Lower lobe of right lung (tissue), 2 donors: ENCODE results near the gene VWA8. TPM values are rescaled to one million over a fixed set of nuclear protein-coding genes. Genes with fewer than 3 reads are reported as not detected.

ENCODE experiments used
- ATAC-seq, 2 donors: fragments of 200-7000 bp; cut with Tn5 transposase; one replicate each; pipeline ENCODE4 v1.9.1; 2020 to 2022; ENCODE audit warnings: mild to moderate bottlenecking in 2 of 2, moderate library complexity in 2 of 2
- DNase-seq: peaks from one replicate; pipeline ENCODE4 v3.0.0-alpha.2; 2020
- H3K27ac ChIP-seq: fragments of 200-600 bp; one replicate; pipeline ENCODE4 v1.8.0; 2022
- H3K27me3 ChIP-seq: fragments of 200-600 bp; one replicate; pipeline ENCODE4 v1.8.0; 2022; ENCODE audit warnings: low read depth
- H3K36me3 ChIP-seq: fragments of 200-600 bp; one replicate; pipeline ENCODE4 v1.8.0; 2022; ENCODE audit warnings: mild to moderate bottlenecking
- H3K4me1 ChIP-seq: fragments of 200-600 bp; one replicate; pipeline ENCODE4 v1.8.0; 2022
- H3K4me3 ChIP-seq: fragments of 200-600 bp; one replicate; pipeline ENCODE4 v1.8.0; 2022; ENCODE audit warnings: mild to moderate bottlenecking
- H3K9me3 ChIP-seq: fragments of 200-600 bp; one replicate; pipeline ENCODE4 v1.8.0; 2022
- intact Hi-C: fragments of 100-400 bp; cut with DNase I; formaldehyde crosslinking; loops from one replicate; pipeline ENCODE4 v1.11.0; 2022
- total RNA-seq: library from RNA; stranded (reverse); fragmentation: NEBNext Ultra II Directional; extraction: Animal tissue kit (Norgen Biotek cat#: 25700); gene quantifications from one replicate; pipeline ENCODE4 v1.2.1, GENCODE V29; 2021
- TF ChIP-seq, protein P1 (sequence below): fragments of 200-600 bp; IDR thresholded peaks from one replicate; pipeline ENCODE4 v1.8.0; 2022; ENCODE audit warnings: antibody characterized with exemption, mild to moderate bottlenecking
- donor health status: DM: no; HTN: yes; CAD: no; lungs with severe emphysema.

The VWA8 gene
- total RNA-seq, 1 donor from 2014 or later, result 18.2 TPM

DNA sequence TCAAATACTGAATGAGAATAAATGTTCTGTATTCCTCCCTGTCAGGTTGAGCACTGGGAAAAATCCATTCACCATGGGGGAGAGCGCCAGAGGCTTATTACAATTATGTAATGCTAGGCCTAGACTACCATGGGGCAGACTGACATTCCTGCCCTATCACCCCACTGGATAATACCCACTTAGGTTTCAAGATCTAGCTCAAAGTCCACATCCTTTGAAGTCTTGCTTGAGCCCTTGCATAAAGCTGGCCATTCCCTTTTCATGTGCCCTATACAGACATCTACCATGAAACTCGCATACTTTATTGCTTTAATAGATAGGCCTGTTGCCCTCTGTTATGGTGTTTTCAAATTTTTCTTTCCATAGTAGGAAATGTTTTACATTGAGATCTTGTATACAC is 354.3 kb downstream of the VWA8 start:
- DNase-seq (no peak), ATAC-seq (no peak)
- peaks cover 11% of the 10 kb centered on the region for H3K4me1 ChIP-seq
- no peak overlapping the region for H3K4me3 ChIP-seq
- H3K27me3 ChIP-seq, result no peaks in the 10 kb centered on the region
- H3K36me3 ChIP-seq, result no peaks in the 10 kb centered on the region
- H3K27ac ChIP-seq, result no peak overlapping the region
- TF ChIP-seq, protein P1, sequence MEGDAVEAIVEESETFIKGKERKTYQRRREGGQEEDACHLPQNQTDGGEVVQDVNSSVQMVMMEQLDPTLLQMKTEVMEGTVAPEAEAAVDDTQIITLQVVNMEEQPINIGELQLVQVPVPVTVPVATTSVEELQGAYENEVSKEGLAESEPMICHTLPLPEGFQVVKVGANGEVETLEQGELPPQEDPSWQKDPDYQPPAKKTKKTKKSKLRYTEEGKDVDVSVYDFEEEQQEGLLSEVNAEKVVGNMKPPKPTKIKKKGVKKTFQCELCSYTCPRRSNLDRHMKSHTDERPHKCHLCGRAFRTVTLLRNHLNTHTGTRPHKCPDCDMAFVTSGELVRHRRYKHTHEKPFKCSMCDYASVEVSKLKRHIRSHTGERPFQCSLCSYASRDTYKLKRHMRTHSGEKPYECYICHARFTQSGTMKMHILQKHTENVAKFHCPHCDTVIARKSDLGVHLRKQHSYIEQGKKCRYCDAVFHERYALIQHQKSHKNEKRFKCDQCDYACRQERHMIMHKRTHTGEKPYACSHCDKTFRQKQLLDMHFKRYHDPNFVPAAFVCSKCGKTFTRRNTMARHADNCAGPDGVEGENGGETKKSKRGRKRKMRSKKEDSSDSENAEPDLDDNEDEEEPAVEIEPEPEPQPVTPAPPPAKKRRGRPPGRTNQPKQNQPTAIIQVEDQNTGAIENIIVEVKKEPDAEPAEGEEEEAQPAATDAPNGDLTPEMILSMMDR, result no peak
- no peaks in the 10 kb centered on the region for H3K9me3 ChIP-seq
- intact Hi-C loops, result no loop called here

DNA sequence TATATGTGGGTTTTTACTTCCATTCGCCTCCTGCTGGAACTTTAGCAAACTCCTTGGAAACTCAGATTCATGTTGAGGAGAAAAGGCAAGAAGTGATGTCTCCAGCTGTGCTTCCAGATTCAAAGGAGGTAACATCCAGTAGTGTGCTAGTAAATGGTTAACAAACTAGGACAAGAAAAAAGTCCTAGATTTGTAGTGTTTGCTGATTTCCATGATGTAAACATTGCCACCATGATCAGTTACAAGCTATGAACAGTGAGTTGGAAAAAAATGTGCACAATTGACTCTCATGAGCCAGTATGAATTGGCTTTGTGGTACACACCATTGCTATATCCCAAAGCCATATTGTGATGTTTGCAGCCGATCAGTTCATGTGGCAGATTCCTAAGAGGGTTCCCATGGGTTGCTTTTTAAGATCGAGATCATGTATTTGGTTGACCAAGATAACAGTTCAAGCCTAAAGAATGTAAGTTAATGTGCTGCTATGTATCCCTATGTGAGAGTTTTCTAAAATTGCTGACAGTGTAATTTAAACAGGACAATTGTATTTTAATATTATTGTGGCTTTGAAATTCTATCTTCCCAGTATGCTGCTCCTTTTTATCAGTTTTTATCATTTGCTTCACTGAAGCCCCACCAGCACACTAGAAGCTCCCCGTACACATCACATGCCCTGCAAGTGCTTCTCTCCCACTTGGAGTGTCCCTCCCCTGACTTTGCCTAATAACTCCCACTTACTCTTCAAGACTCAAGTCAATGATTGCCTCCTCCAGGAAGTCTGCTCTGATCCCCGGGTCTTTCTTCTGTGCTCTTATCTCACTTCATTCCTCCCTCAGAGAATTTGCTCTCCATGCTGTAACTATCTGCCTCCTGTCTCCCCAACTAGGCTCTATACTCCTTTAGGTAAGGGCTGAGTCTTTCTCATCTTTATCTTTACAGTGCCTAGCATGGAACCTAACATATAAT is 355.3 kb downstream of the VWA8 start:
- ATAC-seq (no peak), DNase-seq (no peak)
- TF ChIP-seq, protein P1, result no peak
- Histone ChIP-seq H3K36me3 (no peaks in the 10 kb centered on the region), H3K4me3 (no peak overlapping the region), H3K9me3 (no peaks in the 10 kb centered on the region), H3K4me1 (peaks cover under 1% of the 10 kb centered on the region), H3K27me3 (no peaks in the 10 kb centered on the region), H3K27ac (no peak overlapping the region)
- intact Hi-C loops, result no loop called here

DNA sequence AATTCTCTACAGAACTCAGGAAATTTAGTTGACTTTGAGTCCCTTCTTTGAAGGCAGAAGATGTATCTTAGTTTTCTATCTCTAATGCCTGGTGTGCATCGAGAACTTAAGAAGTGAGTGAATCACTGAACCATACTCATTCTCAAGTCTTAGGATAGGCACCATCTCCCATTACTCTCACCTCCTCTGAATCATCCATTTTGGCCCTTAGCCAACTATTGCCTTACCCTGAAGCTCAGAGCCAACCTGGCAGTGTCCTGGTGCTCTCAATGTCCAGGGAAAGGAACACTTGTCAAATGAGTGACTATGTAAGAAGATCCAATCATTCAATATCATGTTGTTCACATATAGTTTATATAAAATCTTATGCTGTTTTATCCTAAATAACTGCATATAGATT is 357.0 kb downstream of the VWA8 start:
- Histone ChIP-seq H3K4me1 (no peaks in the 10 kb centered on the region), H3K36me3 (no peaks in the 10 kb centered on the region), H3K4me3 (no peak overlapping the region), H3K27me3 (no peaks in the 10 kb centered on the region), H3K9me3 (no peaks in the 10 kb centered on the region), H3K27ac (no peak overlapping the region)
- intact Hi-C loops, result no loop called here
- ATAC-seq, result no peak
- no peak for DNase-seq
- TF ChIP-seq, protein P1, result no peak

DNA sequence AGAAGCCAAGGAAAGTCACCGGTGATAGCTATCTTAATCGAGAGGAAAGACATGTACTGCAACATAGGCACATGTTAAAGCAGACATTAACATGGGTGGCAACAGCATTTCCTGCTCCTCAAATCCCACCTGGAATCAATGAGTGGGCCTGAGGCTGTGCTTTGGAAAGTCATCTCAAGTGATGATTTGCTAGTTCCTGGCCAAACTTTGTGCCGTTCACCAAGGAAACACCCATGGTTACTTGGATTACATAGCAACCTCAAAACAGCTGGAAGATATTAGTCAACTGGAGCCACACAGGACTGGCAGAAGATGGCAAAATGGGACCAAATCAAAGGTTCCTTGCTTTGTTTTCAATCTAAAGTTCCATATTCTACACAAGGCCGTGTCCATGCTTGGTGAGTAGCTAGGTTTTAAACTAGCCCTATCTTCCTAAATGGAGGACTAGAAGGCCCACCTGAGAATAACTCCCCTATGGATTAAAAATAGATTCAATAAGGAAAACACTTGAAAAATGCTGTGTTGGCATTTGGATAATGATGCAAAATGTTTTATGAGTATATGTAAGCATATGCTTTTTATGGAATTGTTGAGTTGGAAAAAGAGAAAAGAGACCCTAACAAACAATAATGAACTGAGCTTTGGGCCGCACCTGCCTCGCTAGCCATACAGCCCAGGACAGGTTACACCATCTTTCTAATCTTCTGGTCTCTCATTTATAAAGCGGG is 359.0 kb downstream of the VWA8 start:
- Histone ChIP-seq H3K4me3 (no peak overlapping the region), H3K36me3 (no peaks in the 10 kb centered on the region), H3K9me3 (no peaks in the 10 kb centered on the region), H3K4me1 (peaks cover 3% of the 10 kb centered on the region), H3K27ac (no peak overlapping the region), H3K27me3 (no peaks in the 10 kb centered on the region)
- TF ChIP-seq, protein P1, result no peak
- ATAC-seq (no peak), DNase-seq (no peak)
- intact Hi-C loops, result no loop called here

DNA sequence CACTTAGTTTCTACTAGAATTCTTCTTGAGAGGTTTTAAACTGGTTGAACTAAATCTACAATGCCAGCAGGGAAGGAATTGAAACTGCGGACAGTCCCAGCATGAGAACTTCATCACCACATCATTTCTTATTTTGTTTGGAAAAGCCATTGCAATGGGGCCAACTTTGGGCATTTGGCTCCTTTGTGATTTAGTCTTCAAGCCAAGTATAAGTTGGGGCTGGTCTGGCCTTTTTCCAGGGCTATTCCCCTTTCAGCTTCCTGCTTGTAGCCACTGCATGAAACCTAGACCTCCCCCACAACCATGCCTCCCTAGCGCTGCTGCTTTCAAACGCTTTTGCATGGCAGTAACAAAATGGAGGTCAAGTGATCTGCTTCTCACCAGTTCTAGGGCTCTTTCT is 361.3 kb downstream of the VWA8 start:
- no peak overlapping the region for H3K27ac ChIP-seq
- no peaks in the 10 kb centered on the region for H3K36me3 ChIP-seq
- DNase-seq (no peak), ATAC-seq (no peak)
- H3K4me3 ChIP-seq, result no peak overlapping the region
- H3K4me1 ChIP-seq, result peaks cover 10% of the 10 kb centered on the region
- H3K27me3 ChIP-seq, result no peaks in the 10 kb centered on the region
- intact Hi-C loops, result no loop called here
- TF ChIP-seq, protein P1, result no peak
- no peaks in the 10 kb centered on the region for H3K9me3 ChIP-seq
